HG03039 (cell line): Measurements from ENCODE around the gene SELENOH.

Experiments
- ATAC-seq: cut with Tn5 transposase; IDR thresholded peaks from one replicate; pipeline ENCODE4 v1.9.1; 2021; ENCODE audit warnings: mild to moderate bottlenecking, moderate library complexity; ENCODE audit not compliant: unreplicated experiment

Gene SELENOH

GRCh38 chr11:57778318-57779037 is 37.2 kb downstream of the SELENOH start:
- no peak for ATAC-seq

- no peak for ATAC-seq
These were observed 38.0 kb downstream of the SELENOH start for GRCh38 chr11:57779276-57779675.

- ATAC-seq = no peak
These were observed 40.2 kb downstream of the SELENOH start for GRCh38 chr11:57781529-57781943.

DNA sequence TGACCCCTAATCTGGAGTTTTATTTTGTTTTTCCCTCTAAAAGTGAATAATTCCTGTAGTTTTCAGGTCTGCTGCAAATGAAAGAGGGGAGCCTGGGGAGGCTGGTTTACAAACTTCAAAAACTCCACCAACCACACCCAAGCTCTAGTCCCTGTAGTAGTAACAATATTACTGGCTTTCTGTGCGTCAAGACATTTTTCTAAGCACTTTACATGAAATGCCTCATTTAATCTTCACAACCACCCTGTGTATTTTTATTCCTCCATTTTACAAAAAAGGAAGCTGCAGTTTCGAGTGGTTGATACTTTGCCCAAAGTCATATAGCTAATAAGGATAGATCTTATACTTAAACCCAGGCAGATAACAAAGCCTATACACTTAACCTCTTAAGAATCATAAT is 43.8 kb downstream of the SELENOH start:
- no peak for ATAC-seq

DNA sequence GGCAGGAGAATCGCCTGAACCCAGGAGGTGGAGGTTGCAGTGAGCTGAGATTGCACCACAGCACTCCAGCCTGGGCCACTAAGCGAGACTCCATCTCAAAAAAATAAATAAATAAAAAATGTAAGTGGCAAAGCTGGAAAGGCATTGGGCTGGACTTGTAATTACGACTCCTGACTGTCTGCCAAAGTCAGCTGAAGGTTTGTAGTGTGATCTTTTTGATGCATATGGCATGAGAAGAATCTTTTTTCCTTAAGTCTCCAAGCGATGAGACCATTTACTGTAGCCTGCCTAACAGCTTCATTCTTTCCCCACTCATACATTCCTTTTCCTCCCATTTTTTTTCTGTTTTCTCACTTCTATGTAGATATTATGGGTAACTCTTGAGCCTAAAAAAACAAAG is 45.1 kb downstream of the SELENOH start:
- no peak for ATAC-seq

- no peak for ATAC-seq
These were observed 45.8 kb downstream of the SELENOH start for GRCh38 chr11:57787006-57787604.

DNA sequence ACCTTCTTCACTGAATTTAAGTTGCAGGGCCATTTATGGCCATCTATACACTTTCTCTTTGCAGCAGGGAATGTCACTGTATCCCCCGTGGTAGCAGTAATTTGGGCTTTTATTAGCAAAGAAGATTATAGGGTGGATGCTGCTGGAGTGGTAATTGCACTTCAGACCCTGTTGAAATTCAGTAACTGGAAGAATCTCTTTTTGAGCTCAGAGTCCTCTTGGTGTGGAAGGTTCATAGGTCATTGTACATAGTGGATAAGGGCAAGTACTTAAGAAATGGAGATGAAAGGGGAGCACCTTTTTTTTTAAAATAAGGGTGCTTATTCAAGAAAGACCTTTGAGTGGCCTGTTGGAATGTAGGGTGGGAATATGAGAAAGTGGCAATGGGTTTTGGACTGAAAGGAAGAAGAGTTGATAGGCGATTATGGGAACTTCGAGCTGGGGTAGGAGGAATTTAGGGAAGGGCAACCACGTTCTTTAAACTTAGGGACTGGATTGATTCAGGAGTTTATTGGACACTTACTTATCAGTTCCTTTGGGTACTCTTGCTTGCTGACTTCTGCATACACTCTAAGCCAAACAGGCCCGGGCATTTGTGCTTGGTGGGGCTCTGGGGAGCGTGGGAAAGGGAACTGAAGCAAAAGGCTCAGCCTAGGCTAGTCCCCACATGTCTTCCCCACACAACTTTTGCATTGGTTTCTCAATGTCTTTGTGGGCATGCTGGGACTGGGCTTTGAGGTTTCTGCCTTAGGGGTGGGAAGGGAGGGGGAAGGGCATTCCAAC is 46.8 kb downstream of the SELENOH start:
- ATAC-seq = no peak

DNA sequence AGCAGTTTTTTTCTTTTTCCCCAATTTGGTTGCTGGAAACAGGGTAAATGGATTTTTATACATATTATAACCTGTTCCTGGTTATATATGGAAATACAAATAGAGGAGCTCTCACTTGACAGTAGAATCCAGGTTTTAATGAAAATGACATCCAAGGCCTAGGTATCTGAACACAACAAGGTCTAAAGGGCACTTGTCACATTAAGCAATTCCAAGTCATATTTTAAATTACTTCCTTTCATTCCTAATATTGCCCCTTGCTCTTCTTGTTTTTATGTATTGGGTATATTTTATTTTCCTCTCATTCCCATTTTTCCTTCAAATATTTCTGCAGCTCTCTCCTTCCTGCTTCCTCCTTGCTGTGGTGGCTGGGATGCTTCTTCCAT is 47.4 kb downstream of the SELENOH start:
- ATAC-seq = no peak

GRCh38 chr11:57791321-57792059 is 50.2 kb downstream of the SELENOH start:
- ATAC-seq = no peak

DNA sequence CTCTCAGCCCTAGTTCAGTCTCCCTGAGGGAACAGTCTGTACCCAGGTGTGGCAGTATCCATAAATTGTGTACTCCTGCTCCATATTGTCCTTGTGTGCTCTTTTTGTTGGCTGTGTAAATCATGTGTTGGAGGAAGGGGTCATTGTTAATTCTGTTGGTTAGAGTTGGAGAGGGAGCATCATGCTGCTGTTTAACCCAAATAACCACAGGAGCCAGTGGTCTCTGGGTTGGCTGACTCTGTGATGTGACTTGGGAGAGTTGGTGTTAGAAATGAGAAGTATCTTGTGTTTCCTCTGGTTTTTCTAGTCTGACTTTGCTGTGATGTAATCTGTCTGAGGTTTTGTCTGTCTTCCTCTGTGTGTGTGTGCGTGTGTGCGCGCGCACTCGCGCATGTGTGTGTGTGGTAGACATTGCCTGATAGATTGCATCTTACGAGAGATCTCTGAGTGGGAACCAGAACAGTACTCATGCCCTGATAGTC is 50.8 kb downstream of the SELENOH start:
- peak; percentile 76 for ATAC-seq

DNA sequence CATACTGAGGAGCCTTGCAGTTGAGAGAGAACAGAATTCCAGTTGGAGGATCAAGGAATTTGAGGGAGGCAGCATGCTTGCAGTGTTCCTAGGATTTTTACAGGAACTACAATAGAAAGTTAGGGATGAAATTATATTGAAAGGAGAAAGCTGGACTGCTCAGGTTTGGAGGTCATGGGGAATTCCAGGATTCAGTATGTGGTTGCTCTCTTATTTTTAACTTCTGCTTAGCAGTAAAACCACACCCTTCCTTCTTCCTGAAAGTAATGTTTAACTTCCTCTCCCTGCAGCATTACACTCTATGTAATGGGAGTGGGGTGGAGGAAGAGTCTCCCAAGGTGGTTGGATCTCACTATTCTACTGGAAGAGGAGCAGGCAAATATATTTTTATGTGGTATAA is 51.6 kb downstream of the SELENOH start:
- ATAC-seq = peak; percentile 30
